SK-N-SH treated with all-trans-retinoic acid at 6 μM for 48 hours (cell line): ENCODE results near the gene SORCS2.

Experiments
- ATAC-seq: fragments of 200-7000 bp; cut with Tn5 transposase; 3 replicates; pipeline ENCODE4 v1.9.1; 2020; ENCODE audit warnings: mild to moderate bottlenecking, moderate library complexity
- CREB5 ChIP-seq: fragments of 250-450 bp; sonication (Bioruptor Pico); IDR thresholded peaks from 2 replicates; pipeline ENCODE4 v1.5.1; 2020; ENCODE audit warnings: low read depth, mild to moderate bottlenecking, moderate library complexity
- CSDC2 ChIP-seq: fragments of 250-450 bp; sonication (Bioruptor Pico); IDR thresholded peaks from 2 replicates; pipeline ENCODE4 v1.5.0; 2020; ENCODE audit warnings: mild to moderate bottlenecking, moderate library complexity
- CSRNP3 ChIP-seq: fragments of 250-450 bp; sonication (Bioruptor Pico); IDR thresholded peaks from 2 replicates; pipeline ENCODE4 v1.5.1; 2021; ENCODE audit warnings: mild to moderate bottlenecking, moderate library complexity
- ESRRG ChIP-seq: fragments of 250-450 bp; sonication (Bioruptor Pico); IDR thresholded peaks from 2 replicates; pipeline ENCODE4 v1.6.1; 2021; ENCODE audit warnings: mild to moderate bottlenecking
- GLIS3 ChIP-seq: fragments of 250-450 bp; sonication (Bioruptor Pico); IDR thresholded peaks from 2 replicates; pipeline ENCODE4 v1.5.0; 2020; ENCODE audit warnings: mild to moderate bottlenecking, moderate library complexity
- PATZ1 ChIP-seq: fragments of 250-450 bp; sonication (Bioruptor Pico); IDR thresholded peaks from 2 replicates; pipeline ENCODE4 v1.8.0; 2020; ENCODE audit warnings: mild to moderate bottlenecking, moderate library complexity, borderline replicate concordance
- POU6F1 ChIP-seq: fragments of 250-450 bp; sonication (Bioruptor Pico); IDR thresholded peaks from 2 replicates; pipeline ENCODE4 v1.8.0; 2021; ENCODE audit warnings: low read depth, mild to moderate bottlenecking, moderate library complexity, borderline replicate concordance
- PPARA ChIP-seq: fragments of 250-450 bp; sonication (Bioruptor Pico); IDR thresholded peaks from 2 replicates; pipeline ENCODE4 v1.5.0; 2020; ENCODE audit warnings: mild to moderate bottlenecking, borderline replicate concordance
- RARB ChIP-seq: fragments of 250-450 bp; sonication (Bioruptor Pico); IDR thresholded peaks from 2 replicates; pipeline ENCODE4 v1.8.0; 2021; ENCODE audit warnings: mild to moderate bottlenecking, moderate library complexity
- TCF4 ChIP-seq: fragments of 250-450 bp; sonication (Bioruptor Pico); IDR thresholded peaks from 2 replicates; pipeline ENCODE4 v1.8.0; 2021; ENCODE audit warnings: mild to moderate bottlenecking, moderate library complexity, borderline replicate concordance
- TOX ChIP-seq: fragments of 250-450 bp; sonication (Bioruptor Pico); IDR thresholded peaks from 2 replicates; pipeline ENCODE4 v1.8.0; 2021; ENCODE audit warnings: mild to moderate bottlenecking, moderate library complexity, borderline replicate concordance
- TSHZ2 ChIP-seq: fragments of 250-450 bp; sonication (Bioruptor Pico); IDR thresholded peaks from 2 replicates; pipeline ENCODE4 v1.5.0; 2020; ENCODE audit warnings: mild to moderate bottlenecking, moderate library complexity
- ZC3H10 ChIP-seq: fragments of 250-450 bp; sonication (Bioruptor Pico); IDR thresholded peaks from 2 replicates; pipeline ENCODE4 v1.5.1; 2021; ENCODE audit warnings: mild to moderate bottlenecking, moderate library complexity
- ZFP3 ChIP-seq: fragments of 250-450 bp; sonication (Bioruptor Pico); IDR thresholded peaks from 2 replicates; pipeline ENCODE4 v1.5.0; 2020; ENCODE audit warnings: mild to moderate bottlenecking, moderate library complexity
- ZFP30 ChIP-seq: fragments of 450-650 bp; formaldehyde crosslinking; IDR thresholded peaks from 2 replicates; pipeline ENCODE4 v1.5.0; 2022; ENCODE audit warnings: mild to moderate bottlenecking, moderate library complexity

Gene SORCS2

GRCh38 chr4:7649741-7650531 is 457.6 kb downstream of the SORCS2 start:
- peak; percentile 74 for ATAC-seq
- TF ChIP-seq ZFP30, result no peak
- TF ChIP-seq TOX (CRISPR knock-in tag), result 0 out of 2 replicates have a peak, but pooled peaks have one; percentile 12

GRCh38 chr4:7650606-7651385 is 458.5 kb downstream of the SORCS2 start:
- no peak for TF ChIP-seq TCF4 (CRISPR knock-in tag)
- ATAC-seq, result peak; percentile 26

- peak; percentile 6 for ATAC-seq
Measured at GRCh38 chr4:7651461-7651921, 459.2 kb downstream of the SORCS2 start.

GRCh38 chr4:7652006-7652405 is 459.7 kb downstream of the SORCS2 start:
- TF ChIP-seq CREB5 (CRISPR knock-in tag) (no peak), TOX (CRISPR knock-in tag) (no peak), RARB (CRISPR knock-in tag) (no peak), TCF4 (CRISPR knock-in tag) (no peak), ZC3H10 (CRISPR knock-in tag) (no peak), PPARA (CRISPR knock-in tag) (no peak), CSRNP3 (no peak), POU6F1 (CRISPR knock-in tag) (no peak), ZFP3 (CRISPR knock-in tag) (no peak), ESRRG (CRISPR knock-in tag) (no peak), PATZ1 (CRISPR knock-in tag) (no peak), CSDC2 (no peak), GLIS3 (CRISPR knock-in tag) (no peak)
- ATAC-seq, result no peak

More at GRCh38 chr4:7651461-7651921, 459.2 kb downstream of the SORCS2 start:
- TF ChIP-seq TOX (CRISPR knock-in tag) (no peak), ZFP3 (CRISPR knock-in tag) (no peak), TSHZ2 (CRISPR knock-in tag) (no peak), ZC3H10 (CRISPR knock-in tag) (no peak)
